ENCODE measurements around the gene MATK. TPM values are rescaled to one million over a fixed set of nuclear protein-coding genes. Genes with fewer than 3 reads are reported as not detected.
"Not testable (repeated sequence)": the region's sequence is repeated elsewhere in the genome, so short reads cannot be mapped to it uniquely, and the experiment has no call there.

The MATK gene
- total RNA-seq, 2 donors from 2014 or later: 0.78 TPM; not detected in 1

GRCh38 chr19:3760871-3761361, 25.3 kb downstream of the MATK start:
- H3K9me3 ChIP-seq: no peaks in the 10 kb centered on the region
- ATAC-seq (no peak), DNase-seq (no peak)
- 19 to 21% methylated on average over 7 of the region's 7 CpGs for WGBS, 2 donors
- peaks cover 0 to 1% of the 10 kb centered on the region in 2 donors for H3K36me3 ChIP-seq (replicated peaks in 1 of 2; ENCODE audit: insufficient read depth in 1 of 2, low read depth in 2 of 2)
- intact Hi-C loops (cut with DNase I): no loop called here
- H3K27me3 ChIP-seq: no peaks in the 10 kb centered on the region
- peaks cover 39% of the 10 kb centered on the region for H3K4me1 ChIP-seq
- peak overlapping the region; percentile 96 to 98 for H3K4me3 ChIP-seq
- peak overlapping the region; percentile 73 to 97 (median 86) for H3K27ac ChIP-seq
- TF ChIP-seq POLR2A (IDR thresholded peaks at IDR 0.05) (no peak), CTCF (IDR thresholded peaks at IDR 0.05) (no peak)

GRCh38 chr19:3759482-3760254, 26.5 kb downstream of the MATK start:
- DNase-seq: no peak
- TF ChIP-seq POLR2A (IDR thresholded peaks at IDR 0.05) (no peak), CTCF (IDR thresholded peaks at IDR 0.05) (no peak)
- Histone ChIP-seq H3K36me3 (replicated peaks in 1 of 2; ENCODE audit: insufficient read depth in 1 of 2, low read depth in 2 of 2) (peaks cover 0 to 1% of the 10 kb centered on the region in 2 donors), H3K9me3 (no peaks in the 10 kb centered on the region), H3K4me3 (no peak overlapping the region), H3K27me3 (no peaks in the 10 kb centered on the region), H3K4me1 (peaks cover 39% of the 10 kb centered on the region), H3K27ac (no peak overlapping the region)
- no peak for ATAC-seq
- WGBS, 2 donors: 87 to 90% methylated on average over 3 to 18 of the region's 19 CpGs
- intact Hi-C loops (cut with DNase I): no loop called here

GRCh38 chr19:3758297-3758696, 27.9 kb downstream of the MATK start:
- H3K9me3 ChIP-seq; H3K27ac ChIP-seq; H3K4me3 ChIP-seq; ATAC-seq; H3K36me3 ChIP-seq (replicated peaks in 1 of 2; ENCODE audit: insufficient read depth in 1 of 2, low read depth in 2 of 2); H3K27me3 ChIP-seq; DNase-seq; intact Hi-C loops (cut with DNase I): not testable (repeated sequence)
- H3K4me1 ChIP-seq: peaks cover 36% of the 10 kb centered on the region
- 95 to 99% methylated on average over 12 to 13 of the region's 13 CpGs for WGBS, 2 donors

- peaks cover 32% of the 10 kb centered on the region for H3K4me1 ChIP-seq
- DNase-seq; H3K27me3 ChIP-seq; ATAC-seq; H3K4me3 ChIP-seq; H3K36me3 ChIP-seq (replicated peaks in 1 of 2; ENCODE audit: insufficient read depth in 1 of 2, low read depth in 2 of 2); H3K9me3 ChIP-seq; intact Hi-C loops (cut with DNase I); H3K27ac ChIP-seq: not testable (repeated sequence)
- 90 to 93% methylated on average over 7 of the region's 7 CpGs for WGBS, 2 donors
Observed at GRCh38 chr19:3757705-3758104, 28.5 kb downstream of the MATK start.

GRCh38 chr19:3753631-3754410, 32.4 kb downstream of the MATK start:
- 93 to 94% methylated on average over 21 to 45 of the region's 51 CpGs for WGBS, 2 donors
- Histone ChIP-seq H3K27ac (no peak overlapping the region), H3K27me3 (no peaks in the 10 kb centered on the region), H3K4me3 (no peak overlapping the region), H3K9me3 (no peaks in the 10 kb centered on the region), H3K4me1 (peaks cover 5% of the 10 kb centered on the region), H3K36me3 (replicated peaks in 1 of 2; ENCODE audit: insufficient read depth in 1 of 2, low read depth in 2 of 2) (peaks cover 0 to 5% of the 10 kb centered on the region in 2 donors)
- intact Hi-C loops (cut with DNase I): no loop called here
- no peak for TF ChIP-seq POLR2A (IDR thresholded peaks at IDR 0.05)
- TF ChIP-seq CTCF (IDR thresholded peaks at IDR 0.05): no peak
- no peak for DNase-seq
- ATAC-seq: no peak

Measured in body of pancreas (tissue), 4 donors.